GM18505 (cell line): ENCODE results near the gene CWF19L2.
A peak's percentile ranks its signal among the peaks of the same experiment; 100 is the strongest.
"Not testable (repeated sequence)": the region's sequence is repeated elsewhere in the genome, so short reads cannot be mapped to it uniquely, and the experiment has no call there.

Experiments
- ATAC-seq: cut with Tn5 transposase; IDR thresholded peaks from one replicate; pipeline ENCODE4 v1.9.1; 2021; ENCODE audit not compliant: unreplicated experiment
- POLR2A ChIP-seq: IDR thresholded peaks from 4 replicates; pipeline ENCODE4 v1.6.1; 2011; ENCODE audit warnings: borderline replicate concordance; ENCODE audit not compliant: insufficient read depth, insufficient read length; ENCODE audit errors: extremely low read depth

Gene CWF19L2

DNA sequence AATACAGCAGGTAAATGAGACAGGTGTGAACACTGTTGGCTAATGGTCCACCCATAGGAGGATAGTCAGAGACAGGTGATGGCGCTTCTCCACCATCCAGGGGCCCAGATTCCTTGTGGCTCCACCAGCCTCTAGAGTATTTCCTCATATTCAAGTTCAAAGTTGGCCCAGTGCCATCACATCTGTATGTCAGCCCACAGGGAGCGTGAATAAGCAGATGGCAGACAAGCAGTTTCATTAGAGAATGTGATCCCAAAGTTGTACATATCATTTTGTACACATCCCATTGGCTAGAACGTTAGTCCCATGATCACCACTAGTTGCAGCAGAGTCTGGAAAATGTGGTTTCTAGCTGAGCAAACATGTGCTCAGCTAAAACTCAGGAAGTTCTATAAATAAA is 11.0 kb upstream of the CWF19L2 start:
- TF ChIP-seq POLR2A, result no peak
- no peak for ATAC-seq

DNA sequence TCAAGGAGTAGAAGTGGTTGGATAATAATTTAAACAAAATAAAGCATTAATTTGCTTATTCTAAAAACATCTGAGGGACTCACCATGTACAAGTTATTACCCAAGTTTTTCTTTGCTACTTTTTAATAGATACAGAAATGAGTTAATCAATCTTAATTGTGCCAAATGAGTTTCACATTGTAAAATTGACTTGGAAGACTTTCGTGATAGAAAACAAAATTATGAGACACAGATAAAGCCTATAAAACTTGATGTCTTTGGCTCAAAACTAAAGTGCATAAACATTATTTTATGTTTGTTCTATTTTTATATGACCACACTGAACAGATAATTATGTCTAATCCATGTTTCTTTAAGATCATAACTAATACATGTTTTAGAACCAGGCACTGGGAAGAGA is 10.1 kb upstream of the CWF19L2 start:
- TF ChIP-seq POLR2A, result no peak
- no peak for ATAC-seq

DNA sequence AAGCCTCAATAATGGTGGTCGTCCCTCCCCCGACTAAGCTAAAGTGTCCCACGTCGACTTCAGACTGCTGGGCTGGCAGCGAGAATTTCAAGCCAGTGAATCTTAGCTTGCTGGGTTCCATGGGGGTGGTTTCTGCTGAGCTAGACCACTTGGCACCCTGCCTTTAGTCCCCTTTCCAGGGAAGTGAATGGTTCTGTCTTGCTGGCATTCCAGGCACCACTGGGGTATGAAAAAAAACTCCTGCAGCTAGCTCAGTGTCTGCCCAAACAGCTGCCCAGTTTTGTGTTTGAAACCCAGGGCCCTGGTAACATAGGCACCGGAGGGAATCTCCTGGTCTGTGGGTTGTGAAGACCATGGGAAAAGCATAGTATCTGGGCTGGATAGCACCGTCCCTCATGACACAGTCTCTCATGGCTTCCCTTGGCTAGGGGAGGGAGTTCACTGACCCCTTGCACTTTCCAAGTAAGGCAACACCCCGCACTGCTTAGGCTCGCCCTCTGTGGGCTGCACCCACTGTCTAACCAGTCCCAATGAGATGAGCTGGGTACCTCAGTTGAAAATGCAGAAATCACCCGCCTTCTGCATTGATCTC is 8.7 kb upstream of the CWF19L2 start:
- not testable (repeated sequence) for ATAC-seq

DNA sequence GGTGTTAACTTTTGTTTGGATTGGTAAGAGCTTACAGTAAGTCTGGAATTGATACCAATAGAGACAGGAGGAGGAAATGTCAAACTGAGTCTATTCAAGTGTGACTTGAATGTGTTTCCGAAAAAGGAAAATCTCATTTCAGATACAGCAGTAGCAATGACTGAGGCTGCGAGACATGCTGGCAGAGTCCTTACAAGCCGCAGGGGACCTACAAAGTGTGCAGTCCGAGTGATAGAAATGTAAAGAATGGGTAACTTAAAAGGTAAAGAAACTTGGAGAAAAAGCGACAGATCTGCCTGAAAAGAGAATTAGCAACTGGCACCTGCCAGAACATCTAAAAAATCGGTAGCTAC is 444 bp downstream of the CWF19L2 start:
- no peak for TF ChIP-seq POLR2A

DNA sequence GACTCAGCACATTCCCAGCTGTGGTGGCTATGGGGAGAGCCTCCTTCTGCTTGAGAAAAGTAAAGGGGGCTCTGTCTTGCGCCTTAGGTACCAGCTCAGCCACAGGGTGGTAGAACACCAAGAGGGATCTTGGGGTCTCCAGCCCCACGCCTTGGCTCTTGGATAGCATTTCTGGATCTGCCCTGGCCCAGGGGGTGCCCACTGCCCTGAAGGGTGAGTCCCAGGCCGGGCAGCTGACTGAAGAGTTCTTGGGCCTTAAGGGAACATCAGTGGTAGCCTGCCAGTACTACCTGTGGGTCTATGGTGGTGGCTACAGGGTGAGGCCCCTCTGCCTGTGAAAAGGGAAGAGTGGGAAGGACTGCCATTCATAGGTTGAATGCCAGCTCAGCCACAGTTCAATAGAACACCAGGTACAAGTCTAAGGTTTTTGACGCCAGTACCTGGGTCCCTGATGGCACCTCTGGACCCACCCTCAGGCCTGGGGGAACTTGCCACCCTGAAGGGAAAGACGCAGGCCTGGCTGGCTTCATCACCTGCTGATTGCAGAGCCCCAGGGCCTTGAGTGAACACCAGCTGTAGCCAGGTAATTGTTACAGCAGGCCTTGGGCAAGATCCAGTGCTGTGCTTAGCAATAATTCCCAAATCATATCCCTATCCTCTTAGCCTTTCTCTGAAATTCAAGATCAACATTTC is 3.9 kb downstream of the CWF19L2 start:
- no peak for TF ChIP-seq POLR2A

More for the DNA sequence above, 444 bp downstream of the CWF19L2 start:
- ATAC-seq, result peak; percentile 38

DNA sequence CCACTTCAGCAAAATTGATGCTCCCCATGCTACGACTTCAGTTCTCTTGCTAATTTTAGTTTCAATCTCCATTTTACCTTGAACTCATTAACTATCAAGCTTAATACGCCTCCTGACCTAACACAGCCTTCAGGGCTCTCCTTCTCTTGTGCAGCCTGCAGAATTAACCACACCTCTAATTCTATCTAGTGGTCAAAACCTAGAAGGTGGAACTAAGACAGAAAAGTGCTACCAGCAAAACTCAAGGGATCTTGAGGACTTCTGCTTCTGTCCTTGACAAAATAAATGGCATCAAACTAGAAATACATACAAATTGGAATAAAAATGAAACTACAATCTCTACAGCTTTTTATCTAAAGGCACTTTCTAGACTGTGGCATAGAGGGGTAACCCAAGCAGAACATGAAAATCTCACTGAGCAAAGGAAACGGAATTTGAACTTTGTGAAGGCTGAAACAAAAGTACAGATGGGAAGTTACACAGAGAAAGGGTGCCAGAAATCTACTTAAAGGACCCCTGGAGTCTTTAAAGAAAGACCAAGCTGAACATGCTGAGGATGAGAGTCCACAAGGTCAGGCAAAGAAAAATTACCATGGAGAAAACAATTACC is 10.7 kb downstream of the CWF19L2 start:
- ATAC-seq, result no peak
- TF ChIP-seq POLR2A, result no peak

More for the DNA sequence above, 3.9 kb downstream of the CWF19L2 start:
- no peak for ATAC-seq

DNA sequence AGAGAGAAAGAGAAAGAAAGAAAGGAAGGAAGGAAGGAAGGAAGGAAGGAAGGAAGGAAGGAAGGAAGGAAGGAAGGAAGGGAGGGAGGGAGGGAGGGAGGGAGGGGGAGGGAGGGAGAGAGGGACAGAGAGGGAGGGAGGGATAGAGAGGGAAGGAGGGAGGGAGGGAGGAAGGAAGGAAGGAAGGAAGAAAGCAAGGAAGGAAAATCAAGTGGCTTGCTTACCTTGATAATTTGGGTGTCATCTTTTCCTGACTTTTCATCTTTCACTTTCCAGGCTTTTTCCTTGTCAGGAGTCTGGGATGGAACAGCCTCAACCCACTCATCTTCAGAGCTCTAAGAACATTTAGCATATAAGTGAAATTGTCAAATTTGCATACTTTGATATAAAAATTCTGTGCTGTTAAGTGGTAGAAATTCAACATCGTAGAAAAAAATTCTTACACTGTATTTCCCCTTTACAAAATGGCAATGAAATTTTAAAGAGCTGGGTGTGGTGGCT is 14.9 kb downstream of the CWF19L2 start:
- no peak for TF ChIP-seq POLR2A
- no peak for ATAC-seq

DNA sequence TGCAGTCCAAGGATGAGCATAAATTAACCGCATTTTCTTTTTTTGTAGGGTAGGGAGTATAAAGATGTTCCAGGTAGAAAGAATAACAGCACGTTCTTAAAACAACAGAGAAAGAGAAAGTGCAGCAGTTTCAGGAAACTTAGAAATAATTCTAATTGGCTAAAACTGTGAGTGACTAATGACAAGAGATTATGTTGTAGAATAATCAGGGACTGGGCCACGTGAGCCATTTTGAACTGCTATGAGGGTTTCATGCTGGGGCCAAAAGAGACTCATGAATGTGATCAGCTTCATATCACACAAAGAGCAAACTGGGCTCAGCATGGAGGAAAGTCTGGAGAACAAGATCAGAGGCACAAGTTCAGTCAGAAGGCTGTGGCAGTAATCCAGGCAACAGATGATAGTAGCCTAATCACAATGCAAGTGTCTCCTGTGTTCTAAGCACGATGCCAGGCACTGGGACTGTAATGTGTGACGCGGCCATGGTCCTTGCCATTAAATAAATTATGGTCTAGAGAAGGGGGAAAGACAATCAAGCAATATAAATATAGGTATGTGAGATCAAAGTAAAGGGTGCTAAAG is 17.9 kb downstream of the CWF19L2 start:
- no peak for TF ChIP-seq POLR2A

DNA sequence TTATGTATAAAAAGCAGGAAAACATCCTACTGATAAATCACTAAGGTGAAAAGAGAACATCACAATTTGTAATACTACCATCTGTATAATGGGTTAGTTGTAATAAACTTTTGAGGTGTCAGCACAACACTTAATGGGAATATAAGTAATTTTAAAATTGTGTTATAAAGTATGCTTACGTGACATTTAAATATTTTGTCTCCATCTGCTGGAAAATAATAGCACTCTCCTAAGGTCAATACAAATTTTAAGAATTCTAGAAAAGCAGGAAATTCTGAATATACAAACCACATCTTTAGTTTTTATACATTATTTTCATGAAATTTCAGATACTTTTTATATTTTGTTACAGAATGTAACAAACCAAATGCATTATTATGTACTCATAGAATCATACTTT is 19.5 kb downstream of the CWF19L2 start:
- no peak for ATAC-seq
- no peak for TF ChIP-seq POLR2A

More for the DNA sequence above, 17.9 kb downstream of the CWF19L2 start:
- ATAC-seq, result no peak

DNA sequence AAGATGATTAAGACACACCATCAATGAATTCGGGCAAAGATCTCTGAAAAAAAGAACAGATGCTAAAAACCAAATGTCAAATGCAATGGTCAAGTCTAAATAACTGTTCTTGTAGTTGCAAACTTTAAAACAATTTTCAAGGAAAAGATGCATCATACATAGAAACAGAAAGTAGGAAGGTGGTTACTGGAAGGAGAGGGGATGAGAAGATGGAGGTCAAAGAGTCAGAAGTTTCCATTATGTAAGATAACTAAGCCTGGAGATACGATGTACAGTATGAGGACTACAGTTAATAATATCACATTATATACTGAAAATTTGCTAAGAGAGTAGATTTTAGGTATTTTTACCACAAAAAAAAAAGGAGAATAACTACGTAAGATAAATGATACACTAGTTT is 27.1 kb downstream of the CWF19L2 start:
- TF ChIP-seq POLR2A, result no peak
- no peak for ATAC-seq

DNA sequence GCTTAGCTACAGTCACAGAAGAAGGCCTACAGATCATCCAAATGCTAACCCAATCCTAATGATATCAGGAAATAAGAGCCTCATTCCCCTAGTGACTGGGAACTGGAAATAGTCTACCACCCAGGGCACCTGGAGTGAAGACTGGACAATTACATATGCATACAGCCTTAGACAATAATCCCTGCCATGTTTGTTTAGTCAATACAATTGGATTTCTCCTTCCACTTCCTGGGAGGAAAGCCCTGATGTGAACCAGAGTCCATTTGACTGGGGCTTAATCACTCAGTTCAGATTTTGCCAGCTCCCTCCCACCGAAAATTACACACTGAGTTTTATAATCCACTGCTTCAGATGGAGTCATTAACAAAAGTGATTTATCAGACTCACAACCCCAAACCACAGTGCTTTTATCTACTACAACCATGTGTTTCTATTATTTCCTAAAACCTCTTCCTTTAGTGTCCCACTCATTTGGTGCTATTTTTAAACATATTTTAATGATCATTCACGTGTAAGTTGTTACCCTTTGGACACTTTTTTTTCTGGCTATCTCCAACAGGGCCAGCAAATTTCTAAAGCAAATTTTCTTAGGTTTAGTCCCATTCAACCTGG is 29.9 kb downstream of the CWF19L2 start:
- no peak for TF ChIP-seq POLR2A
- ATAC-seq, result no peak

DNA sequence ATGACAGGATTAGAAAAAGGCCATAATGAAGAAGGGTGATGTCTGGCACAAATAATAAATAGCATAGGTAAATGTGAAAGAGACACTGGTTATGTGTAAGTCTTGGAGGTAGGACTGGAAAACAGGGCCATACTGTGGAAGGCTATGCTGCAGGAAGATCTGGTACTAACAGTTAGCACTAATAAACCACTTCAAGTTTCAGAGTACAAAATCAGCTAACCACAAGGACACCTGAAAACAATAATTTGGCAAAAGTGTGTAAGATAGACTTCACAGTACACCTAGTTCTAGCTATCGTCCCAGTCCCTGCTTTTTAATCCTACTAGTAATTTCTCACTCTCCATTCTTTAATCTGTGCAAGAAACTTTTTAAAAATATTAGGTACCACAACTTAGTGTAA is 44.3 kb downstream of the CWF19L2 start:
- ATAC-seq, result no peak

DNA sequence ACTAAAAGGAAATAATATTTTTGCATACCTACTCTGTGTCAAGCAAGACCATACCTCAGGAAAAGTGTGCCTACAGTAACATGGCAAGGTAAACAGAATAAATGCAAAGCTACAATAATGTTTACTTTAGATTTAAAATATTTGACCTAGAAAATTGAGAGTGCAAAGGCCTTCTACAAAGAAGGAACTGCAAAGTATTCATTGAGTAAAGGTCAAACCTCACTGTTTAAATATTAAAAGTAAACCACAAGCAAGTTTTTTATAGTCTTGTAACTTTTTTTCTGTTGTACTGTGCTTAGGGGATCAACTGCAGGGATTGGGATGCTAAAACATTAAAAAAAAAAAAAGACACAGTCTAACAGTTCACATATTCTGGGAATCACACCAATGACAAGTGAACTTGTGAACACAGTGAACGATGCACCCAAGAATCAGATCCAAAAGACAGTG is 48.8 kb downstream of the CWF19L2 start:
- ATAC-seq, result no peak
- no peak for TF ChIP-seq POLR2A

More for the DNA sequence above, 44.3 kb downstream of the CWF19L2 start:
- no peak for TF ChIP-seq POLR2A
